ENCODE results near the gene ATF7.
"Not testable (repeated sequence)": the region's sequence is repeated elsewhere in the genome, so short reads cannot be mapped to it uniquely, and the experiment has no call there.

ATF7 gene

DNA sequence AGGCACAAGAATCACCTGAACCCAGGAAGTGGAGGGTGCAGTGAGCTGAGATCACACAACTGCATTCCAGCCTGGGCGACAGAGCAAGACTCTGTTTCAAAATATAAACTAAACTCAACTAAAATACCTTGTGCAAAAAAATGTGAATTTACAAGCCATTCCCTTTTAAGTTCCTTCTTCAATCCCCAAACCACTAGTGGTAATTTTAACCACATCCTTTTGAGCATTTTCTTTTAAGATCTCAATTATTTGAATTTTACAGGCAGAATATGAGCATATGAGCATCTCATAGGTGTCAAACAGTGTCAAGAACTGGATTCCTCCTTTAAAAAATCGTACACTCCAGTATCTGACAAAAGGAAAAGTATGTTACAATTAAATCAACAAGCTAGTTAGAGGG is 61.9 kb downstream of the ATF7 start:
- DNase-seq = no peak

DNA sequence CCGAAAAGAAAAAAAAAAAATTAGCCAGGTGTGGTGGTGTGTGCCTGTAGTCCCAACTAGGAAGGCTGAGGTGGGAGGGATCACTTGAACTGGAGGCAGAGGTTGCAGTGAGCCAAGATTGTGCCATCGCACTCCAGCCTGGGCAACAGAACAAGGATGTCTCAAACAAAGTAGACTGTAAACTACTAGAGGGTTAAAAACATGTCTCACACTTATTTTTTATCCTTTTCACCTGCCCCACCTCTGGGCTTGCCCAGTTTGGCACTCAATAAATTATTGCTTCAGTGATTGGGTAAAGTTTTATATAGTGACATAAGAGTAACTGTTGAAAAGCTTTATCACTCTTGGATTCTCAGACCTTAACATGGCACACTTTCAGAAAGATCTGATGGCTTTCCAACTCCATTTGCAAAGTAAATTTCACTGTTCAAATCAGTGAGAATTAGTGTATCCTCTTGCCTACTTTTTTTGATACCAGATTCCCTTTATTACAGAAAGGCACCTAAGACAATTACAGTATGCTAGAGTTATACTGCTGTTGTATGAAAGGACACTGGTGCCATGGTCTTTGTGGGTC is 62.6 kb downstream of the ATF7 start:
- no peak for DNase-seq

DNA sequence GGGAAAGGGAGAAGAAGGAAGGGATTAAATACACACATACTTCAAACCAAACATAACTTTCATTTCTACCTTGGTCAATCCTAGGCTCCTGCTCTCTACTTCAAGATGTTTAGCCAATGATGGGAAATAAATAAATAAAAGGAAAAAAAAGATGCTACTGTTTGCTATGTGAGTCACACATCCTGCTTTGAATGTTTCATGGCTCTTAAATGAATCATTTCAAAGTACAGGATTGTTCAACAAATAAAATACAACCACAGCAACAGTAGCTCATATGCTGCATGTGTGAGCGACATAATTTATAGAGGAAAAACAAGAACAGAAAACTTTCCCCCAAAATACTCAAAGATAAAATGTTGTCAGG is 64.6 kb downstream of the ATF7 start:
- no peak for DNase-seq

GRCh38 chr12:53560912-53561589 is 65.1 kb downstream of the ATF7 start:
- DNase-seq = no peak

- no peak for DNase-seq
Observed at GRCh38 chr12:53560351-53560750, 65.8 kb downstream of the ATF7 start.

GRCh38 chr12:53558631-53559030 is 67.6 kb downstream of the ATF7 start:
- DNase-seq = no peak

GRCh38 chr12:53552361-53553327 is 73.5 kb downstream of the ATF7 start:
- DNase-seq = no peak

GRCh38 chr12:53551889-53552291 is 74.3 kb downstream of the ATF7 start:
- no peak for DNase-seq

DNA sequence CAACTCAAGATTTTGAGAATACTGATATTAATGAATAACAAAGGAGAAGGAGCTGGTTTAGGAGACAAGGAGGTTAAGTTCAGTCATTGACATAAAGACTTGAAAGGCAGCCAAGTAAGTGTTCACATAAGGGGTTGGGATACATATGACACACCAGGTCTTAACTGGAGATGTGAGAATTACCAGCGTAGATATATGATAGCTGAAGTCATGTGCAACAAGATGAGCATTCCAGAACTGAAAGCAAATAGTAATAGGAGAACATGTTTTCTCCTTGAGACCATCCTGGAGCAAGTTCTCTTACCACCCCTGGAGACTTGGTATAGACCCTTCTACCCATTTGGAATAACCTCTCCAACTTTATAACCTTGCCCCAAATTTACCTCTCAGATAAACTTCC is 75.6 kb downstream of the ATF7 start:
- DNase-seq = no peak

GRCh38 chr12:53550131-53550530 is 76.1 kb downstream of the ATF7 start:
- not testable (repeated sequence) for DNase-seq

DNA sequence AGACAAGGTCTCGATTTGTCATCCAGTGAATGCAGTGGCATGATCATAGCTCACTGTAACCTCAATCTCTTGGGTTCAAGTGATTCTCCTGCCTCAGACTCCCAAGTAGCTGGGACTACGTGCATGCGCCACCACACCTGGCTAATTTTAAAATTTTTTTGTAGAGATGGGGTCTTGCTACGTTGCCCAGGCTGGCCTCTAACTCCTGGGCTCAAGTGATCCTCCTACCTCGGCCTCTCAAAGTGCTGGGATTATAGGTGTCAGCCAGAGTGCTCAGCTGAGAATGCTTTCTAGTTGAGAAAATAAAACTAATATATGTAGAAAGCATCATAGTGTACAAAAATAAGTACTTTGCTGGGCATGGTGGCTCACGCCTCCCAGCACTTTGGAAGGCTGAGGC is 77.8 kb downstream of the ATF7 start:
- not testable (repeated sequence) for DNase-seq

GRCh38 chr12:53543539-53543938 is 82.6 kb downstream of the ATF7 start:
- DNase-seq = peak; percentile 52

- DNase-seq = no peak
Observed at GRCh38 chr12:53539526-53539925, 86.7 kb downstream of the ATF7 start.

DNA sequence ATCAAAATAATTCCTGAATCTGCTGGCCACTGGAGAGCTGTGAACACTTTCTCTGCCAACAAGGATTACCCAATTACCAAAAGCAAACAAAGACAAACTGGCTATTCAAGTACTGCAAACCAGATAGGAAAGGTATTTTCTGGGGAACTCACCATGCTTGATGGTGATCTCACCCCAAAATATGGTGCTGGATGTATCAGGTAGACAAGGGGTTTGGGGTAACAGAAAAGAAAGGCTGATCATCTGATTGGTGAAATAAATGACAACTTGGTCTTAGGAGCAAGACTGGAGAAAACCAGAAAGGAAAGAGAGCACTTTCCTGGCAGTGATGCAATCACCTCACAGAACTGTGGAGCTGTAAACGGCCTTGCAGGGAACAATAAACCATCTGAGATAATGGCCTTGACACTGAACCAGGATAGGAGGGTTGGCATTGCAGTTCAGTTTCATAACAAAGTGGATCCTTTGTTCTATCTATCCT is 87.9 kb downstream of the ATF7 start:
- DNase-seq = peak; percentile 23

- DNase-seq = no peak
Observed at GRCh38 chr12:53536962-53537361, 89.2 kb downstream of the ATF7 start.

- no peak for DNase-seq
Observed at GRCh38 chr12:53533471-53533870, 92.7 kb downstream of the ATF7 start.

DNA sequence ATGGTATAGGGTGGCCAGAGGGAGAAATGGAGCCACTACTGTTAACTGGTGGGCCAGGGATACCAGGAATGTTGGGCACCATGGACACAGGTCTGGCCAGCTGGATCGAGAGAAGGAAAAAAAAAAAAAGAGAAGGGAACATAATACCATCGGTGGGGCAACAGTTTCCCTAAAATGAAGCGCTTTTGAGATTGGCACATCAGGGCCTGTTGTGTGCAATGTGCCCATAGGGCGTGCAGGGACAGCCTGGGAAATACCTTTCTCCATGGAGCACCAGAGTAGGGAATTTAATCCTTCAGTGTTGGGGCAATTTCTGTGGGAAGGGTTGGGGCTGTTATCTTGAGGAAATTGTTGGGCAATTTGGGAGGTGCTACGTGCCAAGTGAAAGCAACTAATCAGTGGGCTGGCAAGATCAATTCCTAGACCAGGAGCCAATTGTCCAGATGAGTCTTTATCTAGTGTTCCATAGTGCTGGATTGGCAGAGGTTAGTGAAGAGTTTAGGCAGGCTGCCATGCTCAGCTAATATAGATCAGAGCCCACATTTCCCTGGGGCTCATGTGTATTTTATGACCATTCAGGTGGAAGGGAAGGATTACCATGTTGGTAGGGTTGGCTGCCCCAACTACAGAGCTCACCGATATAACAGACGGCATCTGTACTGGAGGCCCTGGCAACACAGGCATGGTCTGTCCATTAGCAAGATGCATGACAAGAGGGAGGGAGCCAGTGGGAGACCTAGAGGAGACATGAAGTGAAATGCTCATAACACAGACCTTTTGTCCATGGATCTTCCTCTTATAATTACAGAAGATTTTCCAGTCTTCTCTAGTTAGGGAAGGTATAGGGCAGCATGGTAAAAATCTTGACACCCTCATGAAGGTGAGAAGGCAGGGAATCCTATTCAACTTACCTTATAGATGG is 93.4 kb downstream of the ATF7 start:
- DNase-seq = no peak

DNA sequence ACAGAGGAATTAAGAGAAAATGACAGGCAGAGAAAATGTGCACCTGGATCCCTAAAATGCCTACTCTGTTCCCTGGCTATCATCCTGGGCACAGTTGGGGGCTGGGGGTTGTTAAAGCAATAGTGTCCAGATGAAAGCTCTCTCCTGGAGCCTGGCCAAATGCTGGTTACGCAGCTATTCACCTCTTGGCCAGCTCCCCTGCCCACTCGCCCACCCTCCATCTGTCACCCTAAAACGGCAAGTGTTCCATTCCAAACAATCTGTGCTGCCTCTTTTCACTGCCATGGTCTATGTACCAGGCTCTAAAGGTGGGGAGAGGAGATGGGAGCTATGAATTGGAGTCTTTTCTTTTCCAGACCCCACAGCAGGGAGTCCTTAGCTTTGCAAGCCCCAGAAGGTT is 94.2 kb downstream of the ATF7 start:
- DNase-seq = no peak

- no peak for DNase-seq
Observed at GRCh38 chr12:53530920-53531319, 95.3 kb downstream of the ATF7 start.

- DNase-seq = no peak
Observed at GRCh38 chr12:53530061-53530460, 96.1 kb downstream of the ATF7 start.

GRCh38 chr12:53524476-53524875 is 101.7 kb downstream of the ATF7 start:
- no peak for DNase-seq

DNA sequence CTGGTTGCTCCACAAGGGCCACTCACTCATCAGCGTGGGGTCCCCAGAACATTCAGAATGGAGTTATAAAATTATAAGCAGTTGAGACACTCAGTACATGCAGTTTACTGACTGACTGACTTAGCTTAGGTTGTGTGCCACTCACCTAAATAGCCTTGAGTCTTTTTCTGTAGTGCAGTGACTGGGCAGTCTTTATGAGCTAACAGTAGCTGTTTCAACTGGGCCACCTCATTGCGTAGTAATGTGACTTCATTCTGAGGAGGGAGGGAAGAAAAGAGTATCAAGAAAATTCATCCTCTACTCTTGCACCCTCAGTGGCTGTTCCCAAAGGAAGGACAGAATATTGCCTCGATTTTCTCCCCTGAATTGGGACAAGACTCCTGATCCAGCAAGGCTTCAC is 103.1 kb downstream of the ATF7 start:
- no peak for DNase-seq

- no peak for DNase-seq
Observed at GRCh38 chr12:53518381-53518780, 107.8 kb downstream of the ATF7 start.
